ENCODE data around the gene THSD7B. TPM values are rescaled to one million over a fixed set of nuclear protein-coding genes. Genes with fewer than 3 reads are reported as not detected.

Gene THSD7B
- total and polyA plus RNA-seq, 3 donors from 2014 or later = 0.87 to 2.1 (median 1.1) TPM

DNA sequence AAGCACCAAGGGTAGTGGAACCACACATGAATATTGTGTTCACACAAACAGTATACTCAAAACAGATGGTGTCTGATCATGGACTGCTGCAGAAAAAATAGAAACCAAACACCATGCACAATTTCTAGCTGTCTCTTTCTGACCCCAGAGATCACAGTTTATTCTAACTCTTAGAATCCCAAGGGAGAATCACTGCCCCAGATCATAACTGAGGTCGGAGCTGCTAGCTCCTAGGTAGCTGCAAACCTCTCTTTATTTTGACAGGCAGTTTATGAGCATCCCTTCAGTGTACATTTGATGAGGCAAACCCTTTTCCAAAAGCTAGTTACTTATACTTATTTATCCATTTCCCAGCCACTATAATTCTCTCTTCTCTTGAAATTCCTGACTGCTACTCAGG, 759.8 kb downstream of the THSD7B start:
- Histone ChIP-seq H3K4me3 (no peak overlapping the region), H3K4me1 (no peaks in the 10 kb centered on the region), H3K36me3 (ENCODE audit: low read depth, missing control alignments) (no peaks in the 10 kb centered on the region), H3K9me3 (no peaks in the 10 kb centered on the region), H3K27ac (no peak overlapping the region), H3K27me3 (no peaks in the 10 kb centered on the region)
- TF ChIP-seq POLR2A (IDR thresholded peaks at IDR 0.05) = no peak
- TF ChIP-seq, protein P1, sequence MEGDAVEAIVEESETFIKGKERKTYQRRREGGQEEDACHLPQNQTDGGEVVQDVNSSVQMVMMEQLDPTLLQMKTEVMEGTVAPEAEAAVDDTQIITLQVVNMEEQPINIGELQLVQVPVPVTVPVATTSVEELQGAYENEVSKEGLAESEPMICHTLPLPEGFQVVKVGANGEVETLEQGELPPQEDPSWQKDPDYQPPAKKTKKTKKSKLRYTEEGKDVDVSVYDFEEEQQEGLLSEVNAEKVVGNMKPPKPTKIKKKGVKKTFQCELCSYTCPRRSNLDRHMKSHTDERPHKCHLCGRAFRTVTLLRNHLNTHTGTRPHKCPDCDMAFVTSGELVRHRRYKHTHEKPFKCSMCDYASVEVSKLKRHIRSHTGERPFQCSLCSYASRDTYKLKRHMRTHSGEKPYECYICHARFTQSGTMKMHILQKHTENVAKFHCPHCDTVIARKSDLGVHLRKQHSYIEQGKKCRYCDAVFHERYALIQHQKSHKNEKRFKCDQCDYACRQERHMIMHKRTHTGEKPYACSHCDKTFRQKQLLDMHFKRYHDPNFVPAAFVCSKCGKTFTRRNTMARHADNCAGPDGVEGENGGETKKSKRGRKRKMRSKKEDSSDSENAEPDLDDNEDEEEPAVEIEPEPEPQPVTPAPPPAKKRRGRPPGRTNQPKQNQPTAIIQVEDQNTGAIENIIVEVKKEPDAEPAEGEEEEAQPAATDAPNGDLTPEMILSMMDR (IDR thresholded peaks at IDR 0.05) = no peak
- no peak for DNase-seq
- intact Hi-C loops (cut with DNase I; ENCODE audit: low total_unique reads) = no loop called here
- 64 to 79% methylated on average over 1 of the region's 1 CpG for WGBS, 2 donors

DNA sequence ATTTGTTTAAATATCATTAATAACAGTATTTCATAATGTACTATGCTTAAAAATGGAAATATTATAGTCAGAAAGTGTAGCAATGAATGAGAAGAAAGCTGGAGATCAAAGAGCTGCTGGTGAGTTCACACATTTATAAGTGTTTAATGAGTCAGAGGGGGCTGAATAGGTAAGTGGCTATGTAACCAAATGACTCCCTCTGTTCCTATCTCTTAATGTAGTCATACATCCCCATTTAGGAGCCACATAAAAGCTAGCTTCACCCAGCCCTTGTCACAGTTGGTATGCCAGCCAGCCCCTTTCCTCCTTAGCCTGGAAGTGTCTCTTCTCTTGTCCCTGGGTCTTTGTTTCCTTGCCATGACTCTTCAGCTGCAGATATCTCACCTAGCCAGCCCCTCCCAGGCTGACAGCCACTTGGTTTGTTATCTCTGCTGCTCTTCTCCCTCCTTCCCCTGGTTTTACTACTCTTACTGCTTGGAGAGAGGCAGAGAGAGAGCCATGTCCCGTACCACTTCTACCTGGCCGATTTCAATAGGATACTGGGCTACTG, 760.4 kb downstream of the THSD7B start:
- no peaks in the 10 kb centered on the region for H3K9me3 ChIP-seq
- DNase-seq = no peak
- TF ChIP-seq POLR2A (IDR thresholded peaks at IDR 0.05) = no peak
- TF ChIP-seq, protein P1 (IDR thresholded peaks at IDR 0.05) = no peak
- no peak overlapping the region for H3K4me3 ChIP-seq
- no peaks in the 10 kb centered on the region for H3K4me1 ChIP-seq
- H3K27ac ChIP-seq = no peak overlapping the region
- intact Hi-C loops (cut with DNase I; ENCODE audit: low total_unique reads) = no loop called here
- H3K27me3 ChIP-seq = no peaks in the 10 kb centered on the region
- no peaks in the 10 kb centered on the region for H3K36me3 ChIP-seq (ENCODE audit: low read depth, missing control alignments)
- 89 to 92% methylated on average over 2 of the region's 2 CpGs for WGBS, 2 donors

DNA sequence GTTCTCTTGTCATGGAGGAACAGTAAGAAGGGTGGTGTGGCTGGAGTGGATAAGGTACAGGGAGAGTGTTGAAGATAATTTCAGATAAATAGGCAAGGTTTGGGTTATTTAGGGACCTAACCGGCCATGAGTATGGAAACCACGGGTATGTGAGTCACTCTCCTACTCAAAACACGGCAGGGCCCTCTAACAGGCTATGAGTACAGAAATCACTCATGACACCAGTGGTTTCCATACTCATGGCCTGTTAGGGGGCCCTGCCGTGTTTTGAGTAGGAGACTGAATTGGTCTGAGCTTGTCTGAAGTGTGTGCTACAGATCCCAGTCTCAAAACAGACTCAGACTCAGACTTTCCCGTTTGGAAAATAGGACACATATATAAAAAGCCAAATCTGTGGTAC, 770.6 kb downstream of the THSD7B start:
- Histone ChIP-seq H3K27ac (no peak overlapping the region), H3K9me3 (no peaks in the 10 kb centered on the region), H3K4me3 (no peak overlapping the region), H3K27me3 (no peaks in the 10 kb centered on the region), H3K4me1 (no peaks in the 10 kb centered on the region), H3K36me3 (ENCODE audit: low read depth, missing control alignments) (no peaks in the 10 kb centered on the region)
- intact Hi-C loops (cut with DNase I; ENCODE audit: low total_unique reads) = no loop called here
- 83 to 90% methylated on average over 5 of the region's 5 CpGs for WGBS, 2 donors
- no peak for DNase-seq
- TF ChIP-seq, protein P1 (IDR thresholded peaks at IDR 0.05) = no peak
- TF ChIP-seq POLR2A (IDR thresholded peaks at IDR 0.05) = no peak

DNA sequence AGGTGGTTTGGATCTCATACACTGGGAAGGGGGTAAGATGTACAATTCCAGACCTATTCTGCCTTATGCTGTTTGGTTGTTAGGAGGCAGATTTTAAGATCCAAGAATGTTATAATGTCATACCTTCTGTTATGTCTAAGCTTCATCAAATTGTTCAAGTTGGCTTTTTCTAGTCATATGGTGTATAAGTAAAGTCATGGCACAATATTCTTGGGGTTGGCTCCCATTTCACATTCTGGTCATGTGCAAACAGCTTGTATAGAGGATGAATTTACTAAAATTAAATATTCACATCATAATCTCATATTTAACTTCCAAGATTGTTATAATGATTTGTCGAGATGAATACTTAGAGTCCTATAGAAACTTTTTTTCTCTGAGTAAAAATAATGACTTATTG, 774.0 kb downstream of the THSD7B start:
- WGBS, 2 donors = 90 to 96% methylated on average over 1 of the region's 1 CpG
- intact Hi-C loops (cut with DNase I; ENCODE audit: low total_unique reads) = no loop called here
- Histone ChIP-seq H3K27me3 (no peaks in the 10 kb centered on the region), H3K36me3 (ENCODE audit: low read depth, missing control alignments) (no peaks in the 10 kb centered on the region), H3K27ac (no peak overlapping the region), H3K9me3 (no peaks in the 10 kb centered on the region), H3K4me1 (no peaks in the 10 kb centered on the region), H3K4me3 (no peak overlapping the region)
- no peak for DNase-seq
- TF ChIP-seq, protein P1 (IDR thresholded peaks at IDR 0.05) = no peak
- no peak for TF ChIP-seq POLR2A (IDR thresholded peaks at IDR 0.05)

DNA sequence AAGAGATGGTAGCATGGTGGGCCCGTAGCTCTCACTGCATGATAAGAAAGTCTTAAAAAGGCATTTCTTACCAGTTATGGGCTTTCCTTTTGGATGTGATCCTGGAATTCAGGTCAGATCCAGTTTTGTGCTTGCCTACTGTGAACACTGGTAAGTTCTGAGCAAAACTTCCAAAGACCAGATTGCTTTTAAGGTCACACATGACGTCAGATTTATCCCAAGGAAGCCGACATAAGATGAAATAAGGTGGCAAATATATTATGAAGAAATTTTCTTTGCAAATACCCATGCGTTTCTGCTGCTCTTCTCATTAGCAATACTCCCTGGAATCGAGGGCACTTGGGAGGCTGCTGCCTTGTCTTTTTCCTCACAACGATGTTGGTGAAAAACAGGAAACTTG, 782.5 kb downstream of the THSD7B start:
- no peak overlapping the region for H3K4me3 ChIP-seq
- DNase-seq = no peak
- no peaks in the 10 kb centered on the region for H3K9me3 ChIP-seq
- no peaks in the 10 kb centered on the region for H3K36me3 ChIP-seq (ENCODE audit: low read depth, missing control alignments)
- intact Hi-C loops (cut with DNase I; ENCODE audit: low total_unique reads) = no loop called here
- H3K27me3 ChIP-seq = no peaks in the 10 kb centered on the region
- no peak overlapping the region for H3K27ac ChIP-seq
- TF ChIP-seq, protein P1 (IDR thresholded peaks at IDR 0.05) = no peak
- no peak for TF ChIP-seq POLR2A (IDR thresholded peaks at IDR 0.05)
- H3K4me1 ChIP-seq = no peaks in the 10 kb centered on the region
- 71 to 77% methylated on average over 6 of the region's 6 CpGs for WGBS, 2 donors
